Gastroesophageal sphincter (tissue), 4 donors: ENCODE measurements around the gene FIGLA. TPM values are rescaled to one million over a fixed set of nuclear protein-coding genes. Genes with fewer than 3 reads are reported as not detected.

ENCODE experiments used
- ATAC-seq: fragments of 150-250 bp; one replicate; pipeline ENCODE4 v1.9.1; 2016; ENCODE audit warnings: mild to moderate bottlenecking, moderate library complexity
- H3K27ac ChIP-seq, 4 donors: fragments of 200-600 bp; sonication (generic) in 3 of 4; 1 replicate in 3 of 4; 2 replicates in 1 of 4; pipeline ENCODE4 v1.5.1; 2016 to 2019
- H3K27me3 ChIP-seq: fragments of 200-600 bp; sonication (generic); one replicate; pipeline ENCODE4 v1.5.1; 2019
- H3K36me3 ChIP-seq, 2 donors: fragments of 200-600 bp; sonication (generic); one replicate each; pipeline ENCODE4 v1.5.1; 2019; ENCODE audit warnings: control low read depth in 1 of 2
- H3K4me1 ChIP-seq, 3 donors: fragments of 200-600 bp; sonication (generic); 1 replicate in 2 of 3; 2 replicates in 1 of 3; pipeline ENCODE4 v1.5.1; 2016 to 2019; ENCODE audit warnings: control low read depth in 2 of 3
- H3K4me3 ChIP-seq, 2 donors: fragments of 200-600 bp; sonication (generic); one replicate each; pipeline ENCODE4 v1.5.1; 2019; ENCODE audit warnings: mild to moderate bottlenecking in 1 of 2, moderate library complexity in 1 of 2
- H3K9me3 ChIP-seq, 3 donors: fragments of 200-600 bp; sonication (generic); one replicate each; pipeline ENCODE4 v1.5.1; 2017 to 2019; ENCODE audit warnings: control low read depth in 2 of 3
- EP300 ChIP-seq: sonication (generic); formaldehyde crosslinking; IDR thresholded peaks from one replicate; pipeline ENCODE4 v1.6.1; 2017; ENCODE audit warnings: antibody characterized with exemption, mild to moderate bottlenecking
- POLR2A ChIP-seq, 2 donors: fragments of 450-650 bp; IDR thresholded peaks; one replicate each; pipeline ENCODE4 v1.6.1; 2017; ENCODE audit warnings: antibody characterized with exemption in 2 of 2, mild to moderate bottlenecking in 2 of 2, moderate library complexity in 1 of 2
- POLR2AphosphoS5 ChIP-seq: sonication (generic); formaldehyde crosslinking; IDR thresholded peaks from one replicate; pipeline ENCODE4 v1.6.1; 2017; ENCODE audit warnings: antibody characterized with exemption
- WGBS, 2 donors: methylation state at CpG; one replicate each; pipeline ENCODE4 v1.1.5; 2018; ENCODE audit warnings: low coverage in 1 of 2; 5-methylcytosine and 5-hydroxymethylcytosine counted together
- total RNA-seq, 4 donors: library from RNA; depleted of rRNA; stranded (reverse); fragments of >200 nt; gene quantifications; one replicate each; pipeline ENCODE4 v1.1.0, GENCODE V29; 2016
- TF ChIP-seq, protein P1 (sequence below), 4 experiments: fragments of 200-600 bp in 2 of 4; fragments of 450-650 bp in 2 of 4; sonication (generic) in 1 of 4; IDR thresholded peaks; one replicate each; pipeline ENCODE4 v1.5.1; 2017 to 2019; ENCODE audit warnings: antibody characterized with exemption in 4 of 4, mild to moderate bottlenecking in 2 of 4, moderate library complexity in 2 of 4

The FIGLA gene
- total RNA-seq, 4 donors from 2014 or later, result not detected

GRCh38 chr2:70752396-70752795 is 38.0 kb downstream of the FIGLA start:
- no peak overlapping the region for H3K4me3 ChIP-seq
- no peaks in the 10 kb centered on the region for H3K4me1 ChIP-seq
- no peak for ATAC-seq
- TF ChIP-seq, protein P1, sequence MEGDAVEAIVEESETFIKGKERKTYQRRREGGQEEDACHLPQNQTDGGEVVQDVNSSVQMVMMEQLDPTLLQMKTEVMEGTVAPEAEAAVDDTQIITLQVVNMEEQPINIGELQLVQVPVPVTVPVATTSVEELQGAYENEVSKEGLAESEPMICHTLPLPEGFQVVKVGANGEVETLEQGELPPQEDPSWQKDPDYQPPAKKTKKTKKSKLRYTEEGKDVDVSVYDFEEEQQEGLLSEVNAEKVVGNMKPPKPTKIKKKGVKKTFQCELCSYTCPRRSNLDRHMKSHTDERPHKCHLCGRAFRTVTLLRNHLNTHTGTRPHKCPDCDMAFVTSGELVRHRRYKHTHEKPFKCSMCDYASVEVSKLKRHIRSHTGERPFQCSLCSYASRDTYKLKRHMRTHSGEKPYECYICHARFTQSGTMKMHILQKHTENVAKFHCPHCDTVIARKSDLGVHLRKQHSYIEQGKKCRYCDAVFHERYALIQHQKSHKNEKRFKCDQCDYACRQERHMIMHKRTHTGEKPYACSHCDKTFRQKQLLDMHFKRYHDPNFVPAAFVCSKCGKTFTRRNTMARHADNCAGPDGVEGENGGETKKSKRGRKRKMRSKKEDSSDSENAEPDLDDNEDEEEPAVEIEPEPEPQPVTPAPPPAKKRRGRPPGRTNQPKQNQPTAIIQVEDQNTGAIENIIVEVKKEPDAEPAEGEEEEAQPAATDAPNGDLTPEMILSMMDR (IDR thresholded peaks at IDR 0.05), result no peak
- TF ChIP-seq EP300 (no peak), POLR2A (IDR thresholded peaks at IDR 0.05) (no peak), POLR2AphosphoS5 (no peak)
- no peak overlapping the region for H3K27ac ChIP-seq
- H3K36me3 ChIP-seq, result no peaks in the 10 kb centered on the region
- 29 to 88% methylated on average over 1 of the region's 1 CpG for WGBS, 2 donors
- H3K27me3 ChIP-seq, result peaks cover 39% of the 10 kb centered on the region
- no peaks in the 10 kb centered on the region for H3K9me3 ChIP-seq

GRCh38 chr2:70751881-70752280 is 38.6 kb downstream of the FIGLA start:
- Histone ChIP-seq H3K27me3 (peaks cover 34% of the 10 kb centered on the region), H3K27ac (no peak overlapping the region), H3K36me3 (no peaks in the 10 kb centered on the region), H3K4me1 (no peaks in the 10 kb centered on the region), H3K9me3 (no peaks in the 10 kb centered on the region), H3K4me3 (no peak overlapping the region)
- 79% methylated on average over 4 of the region's 4 CpGs for WGBS, 2 donors
- ATAC-seq, result no peak
- no peak for TF ChIP-seq POLR2AphosphoS5
- TF ChIP-seq, protein P1 (IDR thresholded peaks at IDR 0.05), result no peak
- no peak for TF ChIP-seq POLR2A (IDR thresholded peaks at IDR 0.05)
- TF ChIP-seq EP300, result no peak

GRCh38 chr2:70750320-70750719 is 40.1 kb downstream of the FIGLA start:
- ATAC-seq, result no peak
- 75 to 88% methylated on average over 1 of the region's 1 CpG for WGBS, 2 donors
- no peak for TF ChIP-seq POLR2A (IDR thresholded peaks at IDR 0.05)
- TF ChIP-seq, protein P1 (IDR thresholded peaks at IDR 0.05), result no peak

DNA sequence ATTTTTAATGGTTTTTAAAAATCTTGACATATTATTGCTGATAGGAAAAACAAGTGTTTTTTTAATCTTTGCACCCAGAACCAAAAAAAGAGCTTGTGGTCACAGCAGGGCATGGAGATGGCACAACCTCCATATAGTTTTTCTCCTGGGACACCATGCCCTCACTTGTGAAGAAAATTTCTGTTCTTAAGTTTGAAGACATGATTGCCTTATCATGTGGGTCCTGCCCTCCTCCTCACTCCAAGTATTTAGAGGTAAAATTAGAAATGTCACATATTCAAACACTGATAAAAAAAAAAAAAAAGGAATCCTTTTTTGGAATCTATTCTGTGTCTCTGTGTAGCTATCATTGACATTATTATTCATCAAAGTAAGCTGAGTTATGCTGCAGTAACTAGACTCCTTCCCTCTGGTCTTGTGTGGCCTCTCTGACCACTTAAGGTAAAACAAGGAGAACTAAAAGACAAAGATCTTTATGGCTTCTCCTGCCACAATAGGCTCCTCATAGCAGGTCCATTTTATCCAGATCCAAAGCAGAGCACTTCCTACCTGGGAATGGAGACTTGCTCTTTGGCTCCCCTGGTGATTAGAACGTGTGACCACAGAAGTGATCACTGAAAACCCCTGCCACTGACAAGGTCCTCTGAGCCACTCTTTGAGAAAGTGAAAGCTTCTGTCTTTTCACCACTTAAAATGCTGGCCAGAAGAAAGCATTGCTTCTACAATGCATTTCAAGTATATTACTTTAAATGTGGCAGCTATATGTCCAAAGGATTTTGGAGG is 42.2 kb downstream of the FIGLA start:
- H3K9me3 ChIP-seq, result no peaks in the 10 kb centered on the region
- ATAC-seq, result no peak
- TF ChIP-seq EP300 (no peak), POLR2AphosphoS5 (no peak), POLR2A (IDR thresholded peaks at IDR 0.05) (no peak)
- TF ChIP-seq, protein P1 (IDR thresholded peaks at IDR 0.05), result no peak
- 33% methylated on average over 1 of the region's 1 CpG; no CpG with 5 or more reads in 1 of the 2 donors for WGBS, 2 donors
- no peaks in the 10 kb centered on the region for H3K36me3 ChIP-seq
- H3K4me1 ChIP-seq, result no peaks in the 10 kb centered on the region
- peaks cover 6% of the 10 kb centered on the region for H3K27me3 ChIP-seq
- H3K27ac ChIP-seq, result no peak overlapping the region
- no peak overlapping the region for H3K4me3 ChIP-seq

More at GRCh38 chr2:70750320-70750719, 40.1 kb downstream of the FIGLA start:
- H3K4me1 ChIP-seq, result no peaks in the 10 kb centered on the region
- no peak overlapping the region for H3K4me3 ChIP-seq
- H3K27ac ChIP-seq, result no peak overlapping the region
- H3K27me3 ChIP-seq, result peaks cover 25% of the 10 kb centered on the region
- H3K36me3 ChIP-seq, result no peaks in the 10 kb centered on the region
- H3K9me3 ChIP-seq, result no peaks in the 10 kb centered on the region

DNA sequence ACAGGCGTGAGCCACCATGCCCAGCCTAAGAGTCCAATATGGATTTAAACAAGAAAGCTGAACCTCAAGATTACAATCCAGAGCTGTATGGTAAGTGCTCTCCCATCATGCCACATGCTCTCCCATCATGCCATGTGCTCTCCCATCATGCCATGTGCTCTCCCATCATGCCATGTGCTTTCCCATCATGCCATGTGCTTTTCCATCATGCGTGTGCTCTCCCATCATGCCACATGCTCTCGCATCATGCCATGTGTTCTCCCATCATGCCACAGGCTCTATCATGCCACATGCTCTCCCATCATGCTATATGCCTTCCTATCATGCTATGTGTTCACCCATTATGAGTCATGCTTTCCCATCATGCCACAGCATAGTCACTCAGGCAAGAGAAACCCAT is 43.2 kb downstream of the FIGLA start:
- Histone ChIP-seq H3K27ac (no peak overlapping the region), H3K4me1 (no peaks in the 10 kb centered on the region), H3K9me3 (no peaks in the 10 kb centered on the region), H3K4me3 (no peak overlapping the region), H3K36me3 (no peaks in the 10 kb centered on the region), H3K27me3 (peaks cover 6% of the 10 kb centered on the region)
- no peak for TF ChIP-seq EP300
- TF ChIP-seq POLR2A (IDR thresholded peaks at IDR 0.05), result no peak
- no peak for TF ChIP-seq POLR2AphosphoS5
- TF ChIP-seq, protein P1 (IDR thresholded peaks at IDR 0.05), result no peak
- no peak for ATAC-seq
- 88 to 91% methylated on average over 2 to 3 of the region's 3 CpGs for WGBS, 2 donors
